ENCODE measurements around the gene NDRG2.

NDRG2 gene

GRCh38 chr14:20980906-20981305, 44.0 kb downstream of the NDRG2 start:
- no peak overlapping the region for H3K9ac ChIP-seq (ENCODE audit: low read length)
- no peaks in the 10 kb centered on the region for H4K20me1 ChIP-seq (ENCODE audit: low read depth, low read length)
- H3K9me2 ChIP-seq (replicated peaks; ENCODE audit: insufficient read depth, low read length): no peaks in the 10 kb centered on the region
- no peaks in the 10 kb centered on the region for H3K36me3 ChIP-seq (ENCODE audit: low read length)
- TF ChIP-seq CTCF (IDR thresholded peaks at IDR 0.05; ENCODE audit: insufficient read depth, low read length, poor library complexity, severe bottlenecking): no peak
- TF ChIP-seq EZH2phosphoT487 (conservative IDR thresholded peaks at IDR 0.05; ENCODE audit: low read length): no peak
- no peak overlapping the region for H2AFZ ChIP-seq (ENCODE audit: low read depth, low read length, severe bottlenecking)
- H3K27me3 ChIP-seq (ENCODE audit: low read length): no peaks in the 10 kb centered on the region
- H3K27ac ChIP-seq (ENCODE audit: low read depth, low read length): no peak overlapping the region
- H3K9me3 ChIP-seq (ENCODE audit: insufficient read depth, low read length): no peaks in the 10 kb centered on the region
- H3K4me3 ChIP-seq (ENCODE audit: insufficient read depth, low read length, poor library complexity, severe bottlenecking): no peak overlapping the region
- H3F3A ChIP-seq (ENCODE audit: insufficient read depth): no peaks in the 10 kb centered on the region
- H3K79me2 ChIP-seq (ENCODE audit: insufficient read depth, low read length): no peaks in the 10 kb centered on the region
- H3K4me2 ChIP-seq (ENCODE audit: low read depth, low read length, poor library complexity, severe bottlenecking): no peak overlapping the region

GRCh38 chr14:20978687-20979086, 46.2 kb downstream of the NDRG2 start:
- Histone ChIP-seq H3K4me3 (ENCODE audit: insufficient read depth, low read length, poor library complexity, severe bottlenecking) (no peak overlapping the region), H3F3A (ENCODE audit: insufficient read depth) (no peaks in the 10 kb centered on the region)

GRCh38 chr14:20976291-20976690, 48.6 kb downstream of the NDRG2 start:
- H3K27ac ChIP-seq (ENCODE audit: low read depth, low read length): no peak overlapping the region
- no peaks in the 10 kb centered on the region for H3K79me2 ChIP-seq (ENCODE audit: insufficient read depth, low read length)
- no peak overlapping the region for H3K9ac ChIP-seq (ENCODE audit: low read length)
- no peak overlapping the region for H3K4me3 ChIP-seq (ENCODE audit: insufficient read depth, low read length, poor library complexity, severe bottlenecking)
- no peak overlapping the region for H2AFZ ChIP-seq (ENCODE audit: low read depth, low read length, severe bottlenecking)
- H3K4me2 ChIP-seq (ENCODE audit: low read depth, low read length, poor library complexity, severe bottlenecking): no peak overlapping the region
- H3F3A ChIP-seq (ENCODE audit: insufficient read depth): no peaks in the 10 kb centered on the region
- TF ChIP-seq CTCF (IDR thresholded peaks at IDR 0.05; ENCODE audit: insufficient read depth, low read length, poor library complexity, severe bottlenecking): no peak
- no peak for TF ChIP-seq EZH2phosphoT487 (conservative IDR thresholded peaks at IDR 0.05; ENCODE audit: low read length)
- no peaks in the 10 kb centered on the region for H3K9me2 ChIP-seq (replicated peaks; ENCODE audit: insufficient read depth, low read length)
- no peaks in the 10 kb centered on the region for H3K36me3 ChIP-seq (ENCODE audit: low read length)
- H4K20me1 ChIP-seq (ENCODE audit: low read depth, low read length): no peaks in the 10 kb centered on the region
- H3K27me3 ChIP-seq (ENCODE audit: low read length): no peaks in the 10 kb centered on the region
- H3K9me3 ChIP-seq (ENCODE audit: insufficient read depth, low read length): no peaks in the 10 kb centered on the region

More at GRCh38 chr14:20978687-20979086, 46.2 kb downstream of the NDRG2 start:
- Histone ChIP-seq H3K9me3 (ENCODE audit: insufficient read depth, low read length) (no peaks in the 10 kb centered on the region), H4K20me1 (ENCODE audit: low read depth, low read length) (no peaks in the 10 kb centered on the region), H2AFZ (ENCODE audit: low read depth, low read length, severe bottlenecking) (no peak overlapping the region), H3K9me2 (replicated peaks; ENCODE audit: insufficient read depth, low read length) (no peaks in the 10 kb centered on the region), H3K4me2 (ENCODE audit: low read depth, low read length, poor library complexity, severe bottlenecking) (no peak overlapping the region), H3K27me3 (ENCODE audit: low read length) (no peaks in the 10 kb centered on the region), H3K27ac (ENCODE audit: low read depth, low read length) (no peak overlapping the region), H3K36me3 (ENCODE audit: low read length) (no peaks in the 10 kb centered on the region), H3K79me2 (ENCODE audit: insufficient read depth, low read length) (no peaks in the 10 kb centered on the region), H3K9ac (ENCODE audit: low read length) (no peak overlapping the region)
- no peak for TF ChIP-seq CTCF (IDR thresholded peaks at IDR 0.05; ENCODE audit: insufficient read depth, low read length, poor library complexity, severe bottlenecking)
- no peak for TF ChIP-seq EZH2phosphoT487 (conservative IDR thresholded peaks at IDR 0.05; ENCODE audit: low read length)
